ENCODE measurements around the gene SLC26A8.
"Not testable (repeated sequence)": the region's sequence is repeated elsewhere in the genome, so short reads cannot be mapped to it uniquely, and the experiment has no call there.

The SLC26A8 gene

GRCh38 chr6:35993150-35993549 is 31.3 kb downstream of the SLC26A8 start:
- DNase-seq (ENCODE audit: low read depth), result no peak

GRCh38 chr6:35988047-35988446 is 36.4 kb downstream of the SLC26A8 start:
- not testable (repeated sequence) for DNase-seq (ENCODE audit: low read depth)

- no peak for DNase-seq (ENCODE audit: low read depth)
Observed at GRCh38 chr6:35984701-35985100, 39.7 kb downstream of the SLC26A8 start.

- DNase-seq (ENCODE audit: low read depth), result no peak
Observed at GRCh38 chr6:35980991-35981645, 43.3 kb downstream of the SLC26A8 start.

GRCh38 chr6:35980126-35980525 is 44.3 kb downstream of the SLC26A8 start:
- not testable (repeated sequence) for DNase-seq (ENCODE audit: low read depth)

- no peak for DNase-seq (ENCODE audit: low read depth)
Observed at GRCh38 chr6:35977308-35977707, 47.1 kb downstream of the SLC26A8 start.

- DNase-seq (ENCODE audit: low read depth), result no peak
Observed at GRCh38 chr6:35973670-35974222, 50.7 kb downstream of the SLC26A8 start.

GRCh38 chr6:35972471-35973367 is 51.7 kb downstream of the SLC26A8 start:
- no peak for DNase-seq (ENCODE audit: low read depth)

GRCh38 chr6:35970181-35970580 is 54.3 kb downstream of the SLC26A8 start:
- no peak for DNase-seq (ENCODE audit: low read depth)

- no peak for DNase-seq (ENCODE audit: low read depth)
Observed at GRCh38 chr6:35969646-35970045, 54.8 kb downstream of the SLC26A8 start.

GRCh38 chr6:35968821-35969220 is 55.6 kb downstream of the SLC26A8 start:
- DNase-seq (ENCODE audit: low read depth), result no peak

GRCh38 chr6:35967076-35967774 is 57.2 kb downstream of the SLC26A8 start:
- DNase-seq (ENCODE audit: low read depth), result no peak

- no peak for DNase-seq (ENCODE audit: low read depth)
Observed at GRCh38 chr6:35962779-35963560, 61.5 kb downstream of the SLC26A8 start.

GRCh38 chr6:35960187-35960586 is 64.3 kb downstream of the SLC26A8 start:
- no peak for DNase-seq (ENCODE audit: low read depth)

- no peak for DNase-seq (ENCODE audit: low read depth)
Observed at GRCh38 chr6:35955970-35956369, 68.5 kb downstream of the SLC26A8 start.

GRCh38 chr6:35955521-35955920 is 68.9 kb downstream of the SLC26A8 start:
- no peak for DNase-seq (ENCODE audit: low read depth)

- DNase-seq (ENCODE audit: low read depth), result no peak
Observed at GRCh38 chr6:35955071-35955470, 69.4 kb downstream of the SLC26A8 start.

GRCh38 chr6:35954333-35954732 is 70.1 kb downstream of the SLC26A8 start:
- no peak for DNase-seq (ENCODE audit: low read depth)

GRCh38 chr6:35948725-35949124 is 75.7 kb downstream of the SLC26A8 start:
- DNase-seq (ENCODE audit: low read depth), result no peak

GRCh38 chr6:35945650-35946025 is 78.8 kb downstream of the SLC26A8 start:
- no peak for DNase-seq (ENCODE audit: low read depth)

- DNase-seq (ENCODE audit: low read depth), result no peak
Observed at GRCh38 chr6:35943390-35943789, 81.1 kb downstream of the SLC26A8 start.

GRCh38 chr6:35942355-35942754 is 82.1 kb downstream of the SLC26A8 start:
- no peak for DNase-seq (ENCODE audit: low read depth)

All from GM04503 (cell line).